ENCODE measurements around the gene ERICH4. TPM values are rescaled to one million over a fixed set of nuclear protein-coding genes. Genes with fewer than 3 reads are reported as not detected.
A peak's percentile ranks its signal among the peaks of the same experiment; 100 is the strongest.

ERICH4 gene
- total and polyA plus RNA-seq, 11 donors = 0.10 to 0.30 TPM; not detected in 9

- no peak for DNase-seq
- Histone ChIP-seq H3K27ac (peak overlapping the region; percentile 83 to 98 (median 91)), H3K4me1 (peaks cover 4 to 48% (median 34%) of the 10 kb centered on the region in 12 donors), H3K4me3 (peak overlapping the region; percentile 61 to 99 (median 90)), H3K36me3 (peaks cover 0 to 7% (median 0%) of the 10 kb centered on the region in 9 donors), H3K27me3 (no peaks in the 10 kb centered on the region), H3K9me3 (no peaks in the 10 kb centered on the region)
- ATAC-seq = no peak
- TF ChIP-seq POLR2A (IDR thresholded peaks at IDR 0.05) (no peak), CTCF (IDR thresholded peaks at IDR 0.05) (no peak)
- intact Hi-C loops (cut with DNase I) = loop anchor here in 6 of 10 donors (2.0 to 5.0 kb wide), 3 partner anchors 39 to 44 kb away; partner anchors contain the start of genes DMAC2 (in 5 of the 6) and ERICH4 (in 1 of the 6)
- 0 to 1% (median 1%) methylated on average over 5 of the region's 5 CpGs for WGBS, 4 donors
These were observed 44.9 kb upstream of the ERICH4 start for GRCh38 chr19:41398050-41398418.

- WGBS, 4 donors = 33 to 47% (median 38%) methylated on average over 3 of the region's 3 CpGs
- DNase-seq = no peak
- Histone ChIP-seq H3K27me3 (no peaks in the 10 kb centered on the region), H3K9me3 (no peaks in the 10 kb centered on the region), H3K4me1 (peaks cover 4 to 54% (median 37%) of the 10 kb centered on the region in 12 donors), H3K4me3 (peak overlapping the region; percentile 61 to 99 (median 90)), H3K27ac (peak overlapping the region in 5 of 12 donors; percentile 90 to 98 (median 93)), H3K36me3 (peaks cover 0 to 12% (median 0%) of the 10 kb centered on the region in 9 donors)
- ATAC-seq = no peak
- no peak for TF ChIP-seq CTCF (IDR thresholded peaks at IDR 0.05)
- no peak for TF ChIP-seq POLR2A (IDR thresholded peaks at IDR 0.05)
- intact Hi-C loops (cut with DNase I) = loop anchor here in 6 of 10 donors (2.0 to 5.0 kb wide), 3 partner anchors 39 to 44 kb away; partner anchors contain the start of genes DMAC2 (in 5 of the 6) and ERICH4 (in 1 of the 6)
These were observed 44.4 kb upstream of the ERICH4 start for GRCh38 chr19:41398598-41398997.

GRCh38 chr19:41399091-41399490 lies 43.9 kb upstream of the ERICH4 start:
- TF ChIP-seq CTCF (IDR thresholded peaks at IDR 0.05) (no peak), POLR2A (IDR thresholded peaks at IDR 0.05) (no peak)
- no peak for DNase-seq
- H3K9me3 ChIP-seq = no peaks in the 10 kb centered on the region
- ATAC-seq = no peak
- 70 to 83% (median 80%) methylated on average over 3 of the region's 3 CpGs for WGBS, 4 donors
- H3K27me3 ChIP-seq = no peaks in the 10 kb centered on the region
- H3K4me3 ChIP-seq = peak overlapping the region in 9 of 12 donors; percentile 82 to 99 (median 93)
- H3K36me3 ChIP-seq = peaks cover 0 to 12% (median 0%) of the 10 kb centered on the region in 9 donors
- H3K27ac ChIP-seq = peak overlapping the region in 3 of 12 donors; percentile 92 to 94 (median 93)
- H3K4me1 ChIP-seq = peaks cover 4 to 58% (median 41%) of the 10 kb centered on the region in 12 donors
- intact Hi-C loops (cut with DNase I) = loop anchor here in 6 of 10 donors (2.0 to 5.0 kb wide), 3 partner anchors 38 to 43 kb away; partner anchors contain the start of genes DMAC2 (in 5 of the 6) and ERICH4 (in 1 of the 6)

GRCh38 chr19:41399525-41399924 lies 43.4 kb upstream of the ERICH4 start:
- Histone ChIP-seq H3K4me1 (peaks cover 4 to 58% (median 42%) of the 10 kb centered on the region in 12 donors), H3K9me3 (no peaks in the 10 kb centered on the region), H3K27me3 (no peaks in the 10 kb centered on the region), H3K27ac (no peak overlapping the region), H3K4me3 (peak overlapping the region in 1 of 12 donors; percentile 95), H3K36me3 (peaks cover 0 to 12% (median 0%) of the 10 kb centered on the region in 9 donors)
- TF ChIP-seq POLR2A (IDR thresholded peaks at IDR 0.05) (no peak), CTCF (IDR thresholded peaks at IDR 0.05) (no peak)
- no peak for DNase-seq
- WGBS, 4 donors = 83 to 91% (median 90%) methylated on average over 2 of the region's 2 CpGs
- no peak for ATAC-seq
- intact Hi-C loops (cut with DNase I) = loop anchor here in 6 of 10 donors (2.0 to 5.0 kb wide), 3 partner anchors 38 to 43 kb away; partner anchors contain the start of genes DMAC2 (in 5 of the 6) and ERICH4 (in 1 of the 6)

All from heart left ventricle (tissue), 16 donors.